Trophoblast cell (in vitro differentiated cells and primary cell): ENCODE results near the gene PTGS1.

Experiments used
- DNase-seq, 2 donors: peaks; one replicate each; pipeline ENCODE4 v3.0.0-alpha.2; 2016
- H2AFZ ChIP-seq: 2 replicates; pipeline ENCODE4 v1.6.1; 2013; ENCODE audit warnings: low read length, moderate library complexity, mild to moderate bottlenecking; ENCODE audit not compliant: insufficient read depth, poor library complexity
- H2AK5ac ChIP-seq: 2 replicates; pipeline ENCODE4 v1.6.1; 2013; ENCODE audit warnings: mild to moderate bottlenecking, low read length
- H2BK120ac ChIP-seq: 2 replicates; pipeline ENCODE4 v1.6.1; 2013; ENCODE audit warnings: low read length, mild to moderate bottlenecking, moderate library complexity; ENCODE audit not compliant: insufficient read depth, poor library complexity
- H2BK12ac ChIP-seq: 2 replicates; pipeline ENCODE4 v1.6.1; 2013; ENCODE audit warnings: mild to moderate bottlenecking, low read length, moderate library complexity
- H2BK5ac ChIP-seq: 2 replicates; pipeline ENCODE4 v1.6.1; 2013; ENCODE audit warnings: low read length, low read depth, moderate library complexity, mild to moderate bottlenecking; ENCODE audit not compliant: poor library complexity
- H3K14ac ChIP-seq: 2 replicates; pipeline ENCODE4 v1.6.1; 2013; ENCODE audit warnings: mild to moderate bottlenecking, low read length
- H3K18ac ChIP-seq: 2 replicates; pipeline ENCODE4 v1.6.1; 2013; ENCODE audit warnings: mild to moderate bottlenecking, low read length
- H3K23ac ChIP-seq: 2 replicates; pipeline ENCODE4 v1.6.1; 2013; ENCODE audit warnings: low read length
- H3K27ac ChIP-seq: 2 replicates; pipeline ENCODE4 v1.5.1; 2013; ENCODE audit warnings: low read depth, mild to moderate bottlenecking, inconsistent platforms, low read length, moderate library complexity
- H3K27me3 ChIP-seq: 2 replicates; pipeline ENCODE4 v1.6.1; 2013; ENCODE audit warnings: inconsistent platforms, mild to moderate bottlenecking, low read length, moderate library complexity; ENCODE audit not compliant: insufficient read depth
- H3K36me3 ChIP-seq, 2 experiments: 1 replicate in 1 of 2; 2 replicates in 1 of 2; pipeline ENCODE4 v1.6.1; 2013; ENCODE audit warnings: low read length in 2 of 2, mild to moderate bottlenecking in 2 of 2, moderate library complexity in 1 of 2; ENCODE audit not compliant: insufficient read depth in 2 of 2, control insufficient read depth in 1 of 2
- H3K4ac ChIP-seq: 2 replicates; pipeline ENCODE4 v1.6.1; 2013; ENCODE audit warnings: low read depth, mild to moderate bottlenecking, low read length, moderate library complexity
- H3K4me1 ChIP-seq, 2 experiments: 1 replicate in 1 of 2; 2 replicates in 1 of 2; pipeline ENCODE4 v1.6.1; 2013; ENCODE audit warnings: low read length in 2 of 2, mild to moderate bottlenecking in 2 of 2, moderate library complexity in 1 of 2; ENCODE audit not compliant: insufficient read depth in 2 of 2, control insufficient read depth in 1 of 2
- H3K4me2 ChIP-seq: 2 replicates; pipeline ENCODE4 v1.6.1; 2013; ENCODE audit warnings: inconsistent platforms, mild to moderate bottlenecking, low read length, moderate library complexity
- H3K4me3 ChIP-seq: 2 replicates; pipeline ENCODE4 v1.5.1; 2013; ENCODE audit warnings: mild to moderate bottlenecking, low read depth, low read length, inconsistent platforms
- H3K79me1 ChIP-seq: one replicate; pipeline ENCODE4 v1.6.1; 2013; ENCODE audit warnings: low read length
- H3K79me2 ChIP-seq: 2 replicates; pipeline ENCODE4 v1.6.1; 2013; ENCODE audit warnings: low read length, mild to moderate bottlenecking; ENCODE audit not compliant: control insufficient read depth, insufficient read depth, poor library complexity
- H3K9ac ChIP-seq: 2 replicates; pipeline ENCODE4 v1.6.1; 2013; ENCODE audit warnings: mild to moderate bottlenecking, low read length
- H3K9me3 ChIP-seq: 2 replicates; pipeline ENCODE4 v1.6.1; 2013; ENCODE audit warnings: low read depth, mild to moderate bottlenecking, control low read depth, inconsistent platforms, low read length; ENCODE audit not compliant: insufficient read depth
- H4K12ac ChIP-seq: 2 replicates; pipeline ENCODE4 v1.6.1; 2013; ENCODE audit warnings: low read depth, mild to moderate bottlenecking, low read length, moderate library complexity
- H4K8ac ChIP-seq: 2 replicates; pipeline ENCODE4 v1.6.1; 2013; ENCODE audit warnings: low read depth, mild to moderate bottlenecking, low read length, moderate library complexity
- H4K91ac ChIP-seq: one replicate; pipeline ENCODE4 v1.6.1; 2013; ENCODE audit warnings: low read depth, mild to moderate bottlenecking, low read length, moderate library complexity
- WGBS: extraction: QIAGEN DNeasy Blood & Tissue Kit; methylation state at CpG from one replicate; pipeline ENCODE4 v1.1.7; 2013; ENCODE audit warnings: missing lambda C conversion rate; ENCODE audit not compliant: insufficient read length, insufficient coverage; ENCODE audit errors: extremely low coverage; 5-methylcytosine and 5-hydroxymethylcytosine counted together

PTGS1 gene

GRCh38 chr9:122349201-122349600 lies 21.6 kb upstream of the PTGS1 start:
- no CpG with 5 or more reads among the region's 4 CpGs for WGBS
- H3K4me2 ChIP-seq, result no peak overlapping the region
- H2BK12ac ChIP-seq, result no peak overlapping the region
- no peak overlapping the region for H3K23ac ChIP-seq
- no peak overlapping the region for H3K27ac ChIP-seq
- no peak overlapping the region for H2BK5ac ChIP-seq
- H3K27me3 ChIP-seq, result peaks cover 4% of the 10 kb centered on the region
- H3K9me3 ChIP-seq, result peaks cover 3% of the 10 kb centered on the region
- no peak overlapping the region for H3K4me3 ChIP-seq
- no peak overlapping the region for H2AK5ac ChIP-seq
- DNase-seq, result no peak
- no peak overlapping the region for H4K91ac ChIP-seq
- no peak overlapping the region for H3K9ac ChIP-seq
- no peak overlapping the region for H4K8ac ChIP-seq
- no peak overlapping the region for H3K4ac ChIP-seq
- H3K4me1 ChIP-seq, result peaks cover 4% of the 10 kb centered on the region in 2 experiments
- peaks cover 2% of the 10 kb centered on the region for H3K79me1 ChIP-seq
- H3K79me2 ChIP-seq, result no peaks in the 10 kb centered on the region
- no peak overlapping the region for H2AFZ ChIP-seq
- no peak overlapping the region for H3K18ac ChIP-seq
- H2BK120ac ChIP-seq, result no peak overlapping the region
- no peaks in the 10 kb centered on the region for H3K36me3 ChIP-seq
- no peak overlapping the region for H3K14ac ChIP-seq
- H4K12ac ChIP-seq, result no peak overlapping the region

- H3K79me1 ChIP-seq, result peaks cover 2% of the 10 kb centered on the region
- no peak overlapping the region for H4K12ac ChIP-seq
- H3K9ac ChIP-seq, result no peak overlapping the region
- H3K9me3 ChIP-seq, result peaks cover 3% of the 10 kb centered on the region
- no CpG with 5 or more reads among the region's 11 CpGs for WGBS
- H3K4me1 ChIP-seq, result peaks cover 4% of the 10 kb centered on the region in 2 experiments
- H3K36me3 ChIP-seq, result no peaks in the 10 kb centered on the region
- no peak overlapping the region for H3K27ac ChIP-seq
- no peak overlapping the region for H3K14ac ChIP-seq
- H2AFZ ChIP-seq, result no peak overlapping the region
- H2AK5ac ChIP-seq, result no peak overlapping the region
- no peak overlapping the region for H3K4me3 ChIP-seq
- H3K4me2 ChIP-seq, result no peak overlapping the region
- no peak overlapping the region for H4K91ac ChIP-seq
- no peak overlapping the region for H3K4ac ChIP-seq
- H2BK12ac ChIP-seq, result no peak overlapping the region
- no peak overlapping the region for H2BK5ac ChIP-seq
- peak; percentile 75 to 86 for DNase-seq
- no peak overlapping the region for H3K18ac ChIP-seq
- no peak overlapping the region for H2BK120ac ChIP-seq
- H3K27me3 ChIP-seq, result peaks cover 4% of the 10 kb centered on the region
- H4K8ac ChIP-seq, result no peak overlapping the region
- no peak overlapping the region for H3K23ac ChIP-seq
- no peaks in the 10 kb centered on the region for H3K79me2 ChIP-seq
These were observed 20.1 kb upstream of the PTGS1 start for GRCh38 chr9:122350577-122351355.

GRCh38 chr9:122354536-122355199 lies 16.2 kb upstream of the PTGS1 start:
- no peak overlapping the region for H2BK12ac ChIP-seq
- H3K27ac ChIP-seq, result no peak overlapping the region
- no peak overlapping the region for H3K4ac ChIP-seq
- H4K12ac ChIP-seq, result no peak overlapping the region
- H3K79me1 ChIP-seq, result no peaks in the 10 kb centered on the region
- DNase-seq, result no peak
- no peak overlapping the region for H4K8ac ChIP-seq
- no peak overlapping the region for H2AFZ ChIP-seq
- H3K4me2 ChIP-seq, result no peak overlapping the region
- H2BK120ac ChIP-seq, result no peak overlapping the region
- H3K36me3 ChIP-seq, result no peaks in the 10 kb centered on the region
- H3K4me3 ChIP-seq, result no peak overlapping the region
- H3K27me3 ChIP-seq, result no peaks in the 10 kb centered on the region
- no peaks in the 10 kb centered on the region for H3K79me2 ChIP-seq
- no peak overlapping the region for H4K91ac ChIP-seq
- no CpG with 5 or more reads among the region's 8 CpGs for WGBS
- no peak overlapping the region for H3K9ac ChIP-seq
- H3K4me1 ChIP-seq, result no peaks in the 10 kb centered on the region
- no peak overlapping the region for H2AK5ac ChIP-seq
- no peak overlapping the region for H3K23ac ChIP-seq
- no peak overlapping the region for H3K18ac ChIP-seq
- H3K14ac ChIP-seq, result no peak overlapping the region
- H3K9me3 ChIP-seq, result peaks cover 6% of the 10 kb centered on the region
- no peak overlapping the region for H2BK5ac ChIP-seq

- no peak overlapping the region for H3K27ac ChIP-seq
- H2BK12ac ChIP-seq, result no peak overlapping the region
- H4K91ac ChIP-seq, result no peak overlapping the region
- H3K23ac ChIP-seq, result no peak overlapping the region
- no peak overlapping the region for H3K18ac ChIP-seq
- no peak overlapping the region for H2BK5ac ChIP-seq
- no peak overlapping the region for H2AFZ ChIP-seq
- H3K9me3 ChIP-seq, result peaks cover 7% of the 10 kb centered on the region
- H2BK120ac ChIP-seq, result no peak overlapping the region
- H4K8ac ChIP-seq, result no peak overlapping the region
- H3K36me3 ChIP-seq, result no peaks in the 10 kb centered on the region
- no peak overlapping the region for H4K12ac ChIP-seq
- no peaks in the 10 kb centered on the region for H3K4me1 ChIP-seq
- H3K9ac ChIP-seq, result no peak overlapping the region
- no peaks in the 10 kb centered on the region for H3K27me3 ChIP-seq
- no peaks in the 10 kb centered on the region for H3K79me1 ChIP-seq
- H2AK5ac ChIP-seq, result no peak overlapping the region
- DNase-seq, result no peak
- no peak overlapping the region for H3K4me3 ChIP-seq
- WGBS, result no CpG with 5 or more reads among the region's 4 CpGs
- no peaks in the 10 kb centered on the region for H3K79me2 ChIP-seq
- no peak overlapping the region for H3K4ac ChIP-seq
- no peak overlapping the region for H3K14ac ChIP-seq
- H3K4me2 ChIP-seq, result no peak overlapping the region
These were observed 15.4 kb upstream of the PTGS1 start for GRCh38 chr9:122355336-122355875.
